Activated T-helper 1 cell treated with anti-CD3 and anti-CD28 coated beads, Interleukin-12 subunit alpha, Interleukin-12 subunit beta, Interleukin-2, Interleukin-4 antibody, amounts not matched to agents 30 ng/mL and 10 ng/mL and 1 ng/mL, durations not matched to agents 14 hours and 24 hours and 36 hours (primary cell): Measurements from ENCODE around the gene ARHGEF33. TPM values are rescaled to one million over a fixed set of nuclear protein-coding genes. Genes with fewer than 3 reads are reported as not detected.
A peak's percentile ranks its signal among the peaks of the same experiment; 100 is the strongest.

Experiments used
- DNase-seq: peaks from one replicate; pipeline ENCODE4 v3.0.0; 2021; ENCODE audit warnings: low spot score
- H3K27ac Mint-ChIP-seq: one replicate; pipeline ENCODE4 v1.8.0; 2021; ENCODE audit warnings: mild to moderate bottlenecking, mixed read lengths
- H3K27me3 Mint-ChIP-seq: one replicate; pipeline ENCODE4 v1.8.0; 2022; ENCODE audit warnings: mild to moderate bottlenecking, moderate library complexity, mixed read lengths; ENCODE audit not compliant: insufficient read depth
- H3K36me3 Mint-ChIP-seq: one replicate; pipeline ENCODE4 v1.8.0; 2021; ENCODE audit warnings: low read depth, mixed read lengths
- H3K4me1 Mint-ChIP-seq: one replicate; pipeline ENCODE4 v1.8.0; 2021; ENCODE audit warnings: low read depth, mixed read lengths
- H3K4me3 Mint-ChIP-seq: one replicate; pipeline ENCODE4 v1.8.0; 2021; ENCODE audit warnings: mild to moderate bottlenecking, moderate library complexity, mixed read lengths
- H3K9me3 Mint-ChIP-seq: one replicate; pipeline ENCODE4 v1.8.0; 2021; ENCODE audit warnings: mixed read lengths
- intact Hi-C: fragments of 100-400 bp; cut with micrococcal nuclease; formaldehyde crosslinking; loops from one replicate; pipeline ENCODE4 v1.15.1; 2024
- total RNA-seq: library from RNA; stranded (reverse); gene quantifications from 2 replicates; pipeline ENCODE4 v1.2.3, GENCODE V29; 2022

The ARHGEF33 gene
- total RNA-seq, 1 donor from 2014 or later = 0.36 TPM

GRCh38 chr2:38973266-38973665, 83.6 kb downstream of the ARHGEF33 start:
- Mint-ChIP-seq H3K36me3 (peaks cover 9% of the 10 kb centered on the region), H3K9me3 (no peaks in the 10 kb centered on the region), H3K27ac (no peak overlapping the region), H3K27me3 (no peaks in the 10 kb centered on the region), H3K4me1 (no peaks in the 10 kb centered on the region), H3K4me3 (no peak overlapping the region)
- intact Hi-C loops = no loop called here
- DNase-seq = no peak

GRCh38 chr2:38975042-38975441, 85.4 kb downstream of the ARHGEF33 start:
- intact Hi-C loops = no loop called here
- H3K9me3 Mint-ChIP-seq = no peaks in the 10 kb centered on the region
- no peak for DNase-seq

GRCh38 chr2:38977047-38977446, 87.4 kb downstream of the ARHGEF33 start:
- DNase-seq = no peak
- H3K9me3 Mint-ChIP-seq = no peaks in the 10 kb centered on the region
- H3K27me3 Mint-ChIP-seq = no peaks in the 10 kb centered on the region
- intact Hi-C loops = no loop called here
- H3K27ac Mint-ChIP-seq = no peak overlapping the region
- no peak overlapping the region for H3K4me3 Mint-ChIP-seq
- no peaks in the 10 kb centered on the region for H3K4me1 Mint-ChIP-seq
- peaks cover 11% of the 10 kb centered on the region for H3K36me3 Mint-ChIP-seq

More at GRCh38 chr2:38975042-38975441, 85.4 kb downstream of the ARHGEF33 start:
- H3K4me3 Mint-ChIP-seq = no peak overlapping the region
- peaks cover 13% of the 10 kb centered on the region for H3K36me3 Mint-ChIP-seq
- no peak overlapping the region for H3K27ac Mint-ChIP-seq
- H3K4me1 Mint-ChIP-seq = no peaks in the 10 kb centered on the region
- H3K27me3 Mint-ChIP-seq = no peaks in the 10 kb centered on the region

GRCh38 chr2:38978296-38978903, 88.7 kb downstream of the ARHGEF33 start:
- H3K36me3 Mint-ChIP-seq = peaks cover 19% of the 10 kb centered on the region
- no peaks in the 10 kb centered on the region for H3K27me3 Mint-ChIP-seq
- H3K4me1 Mint-ChIP-seq = no peaks in the 10 kb centered on the region
- H3K9me3 Mint-ChIP-seq = no peaks in the 10 kb centered on the region
- DNase-seq = no peak
- peak overlapping the region; percentile 72 for H3K27ac Mint-ChIP-seq
- intact Hi-C loops = no loop called here
- no peak overlapping the region for H3K4me3 Mint-ChIP-seq

GRCh38 chr2:38978908-38979307, 89.2 kb downstream of the ARHGEF33 start:
- Mint-ChIP-seq H3K27ac (no peak overlapping the region), H3K36me3 (peaks cover 23% of the 10 kb centered on the region), H3K27me3 (no peaks in the 10 kb centered on the region), H3K9me3 (no peaks in the 10 kb centered on the region), H3K4me1 (no peaks in the 10 kb centered on the region), H3K4me3 (no peak overlapping the region)
- intact Hi-C loops = no loop called here
- DNase-seq = no peak

- Mint-ChIP-seq H3K27me3 (no peaks in the 10 kb centered on the region), H3K4me1 (no peaks in the 10 kb centered on the region), H3K4me3 (no peak overlapping the region), H3K27ac (no peak overlapping the region), H3K36me3 (peaks cover 31% of the 10 kb centered on the region), H3K9me3 (no peaks in the 10 kb centered on the region)
- intact Hi-C loops = no loop called here
- no peak for DNase-seq
Measured at GRCh38 chr2:38981003-38981669, 91.5 kb downstream of the ARHGEF33 start.

- H3K9me3 Mint-ChIP-seq = no peaks in the 10 kb centered on the region
- no peak overlapping the region for H3K27ac Mint-ChIP-seq
- DNase-seq = no peak
- intact Hi-C loops = no loop called here
- H3K4me1 Mint-ChIP-seq = no peaks in the 10 kb centered on the region
- peaks cover 31% of the 10 kb centered on the region for H3K36me3 Mint-ChIP-seq
- H3K27me3 Mint-ChIP-seq = no peaks in the 10 kb centered on the region
- H3K4me3 Mint-ChIP-seq = no peak overlapping the region
Measured at GRCh38 chr2:38981670-38982357, 92.1 kb downstream of the ARHGEF33 start.

- Mint-ChIP-seq H3K9me3 (no peaks in the 10 kb centered on the region), H3K27me3 (no peaks in the 10 kb centered on the region), H3K27ac (no peak overlapping the region), H3K4me3 (no peak overlapping the region), H3K36me3 (peaks cover 35% of the 10 kb centered on the region), H3K4me1 (no peaks in the 10 kb centered on the region)
- intact Hi-C loops = no loop called here
- DNase-seq = no peak
Measured at GRCh38 chr2:38982498-38982897, 92.8 kb downstream of the ARHGEF33 start.

GRCh38 chr2:38988716-38989115, 99.0 kb downstream of the ARHGEF33 start:
- H3K36me3 Mint-ChIP-seq = peaks cover 42% of the 10 kb centered on the region
- H3K4me3 Mint-ChIP-seq = no peak overlapping the region
- H3K9me3 Mint-ChIP-seq = no peaks in the 10 kb centered on the region
- no peak for DNase-seq
- peaks cover 11% of the 10 kb centered on the region for H3K4me1 Mint-ChIP-seq
- intact Hi-C loops = no loop called here
- H3K27me3 Mint-ChIP-seq = no peaks in the 10 kb centered on the region
- no peak overlapping the region for H3K27ac Mint-ChIP-seq

- Mint-ChIP-seq H3K27ac (peak overlapping the region; percentile 52), H3K27me3 (no peaks in the 10 kb centered on the region), H3K36me3 (peaks cover 39% of the 10 kb centered on the region), H3K4me1 (peaks cover 18% of the 10 kb centered on the region), H3K9me3 (no peaks in the 10 kb centered on the region), H3K4me3 (no peak overlapping the region)
- DNase-seq = no peak
- intact Hi-C loops = no loop called here
Measured at GRCh38 chr2:38991899-38992298, 102.2 kb downstream of the ARHGEF33 start.

GRCh38 chr2:38997781-38998180, 108.1 kb downstream of the ARHGEF33 start:
- DNase-seq = no peak
- Mint-ChIP-seq H3K27me3 (no peaks in the 10 kb centered on the region), H3K4me3 (no peak overlapping the region), H3K36me3 (peaks cover 44% of the 10 kb centered on the region), H3K27ac (no peak overlapping the region), H3K4me1 (peaks cover 8% of the 10 kb centered on the region), H3K9me3 (no peaks in the 10 kb centered on the region)
- intact Hi-C loops = no loop called here

- peaks cover 40% of the 10 kb centered on the region for H3K36me3 Mint-ChIP-seq
- intact Hi-C loops = no loop called here
- no peaks in the 10 kb centered on the region for H3K9me3 Mint-ChIP-seq
- DNase-seq = no peak
- no peak overlapping the region for H3K27ac Mint-ChIP-seq
- no peaks in the 10 kb centered on the region for H3K27me3 Mint-ChIP-seq
- no peaks in the 10 kb centered on the region for H3K4me1 Mint-ChIP-seq
- H3K4me3 Mint-ChIP-seq = no peak overlapping the region
Measured at GRCh38 chr2:39000552-39000951, 110.9 kb downstream of the ARHGEF33 start.

GRCh38 chr2:39007875-39008504, 118.3 kb downstream of the ARHGEF33 start:
- H3K9me3 Mint-ChIP-seq = no peaks in the 10 kb centered on the region
- no peak for DNase-seq
- H3K36me3 Mint-ChIP-seq = peaks cover 38% of the 10 kb centered on the region
- no peak overlapping the region for H3K4me3 Mint-ChIP-seq
- intact Hi-C loops = loop anchor here (2.0 to 5.0 kb wide), 5 partner anchors 13 to 221 kb away; no protein-coding TSS in a partner anchor
- peak overlapping the region; percentile 94 for H3K27ac Mint-ChIP-seq
- H3K27me3 Mint-ChIP-seq = no peaks in the 10 kb centered on the region
- H3K4me1 Mint-ChIP-seq = peaks cover 19% of the 10 kb centered on the region
